Brain pericyte (primary cell): ENCODE data around the gene WIZ.
"Not testable (repeated sequence)": the region's sequence is repeated elsewhere in the genome, so short reads cannot be mapped to it uniquely, and the experiment has no call there.

ENCODE experiments used
- DNase-seq: peaks from one replicate; pipeline ENCODE4 v3.0.0-alpha.2; 2012; ENCODE audit warnings: low read depth, low spot score

Gene WIZ

GRCh38 chr19:15428956-15429824, 20.6 kb downstream of the WIZ start:
- no peak for DNase-seq

DNA sequence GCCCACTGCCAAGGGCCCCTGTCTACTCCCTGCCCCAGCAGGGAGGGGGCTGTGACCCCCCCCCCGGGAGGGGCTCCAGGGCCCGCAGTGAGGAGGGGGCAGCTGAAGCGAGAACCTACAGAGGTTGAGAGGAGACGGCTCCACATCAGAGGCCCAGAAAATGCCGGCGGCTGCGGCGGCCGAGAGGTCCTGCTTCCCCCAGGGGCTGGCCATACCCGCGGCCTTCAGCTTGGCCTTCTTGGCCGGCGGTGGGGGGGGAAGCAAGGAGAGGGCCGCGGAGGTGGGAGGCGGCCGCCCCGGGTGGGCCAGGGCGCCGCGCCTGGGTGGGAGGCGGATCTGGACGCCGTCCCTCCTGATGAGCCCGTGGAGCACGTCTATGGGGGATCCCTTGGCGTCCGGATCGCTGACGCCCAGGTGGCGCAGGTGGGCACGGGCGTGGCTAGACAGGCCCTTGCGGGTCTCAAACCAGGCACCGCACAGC, 21.7 kb downstream of the WIZ start:
- no peak for DNase-seq

- no peak for DNase-seq
Observed at GRCh38 chr19:15427350-15427700, 22.4 kb downstream of the WIZ start.

GRCh38 chr19:15426485-15427349, 23.0 kb downstream of the WIZ start:
- DNase-seq, result no peak

DNA sequence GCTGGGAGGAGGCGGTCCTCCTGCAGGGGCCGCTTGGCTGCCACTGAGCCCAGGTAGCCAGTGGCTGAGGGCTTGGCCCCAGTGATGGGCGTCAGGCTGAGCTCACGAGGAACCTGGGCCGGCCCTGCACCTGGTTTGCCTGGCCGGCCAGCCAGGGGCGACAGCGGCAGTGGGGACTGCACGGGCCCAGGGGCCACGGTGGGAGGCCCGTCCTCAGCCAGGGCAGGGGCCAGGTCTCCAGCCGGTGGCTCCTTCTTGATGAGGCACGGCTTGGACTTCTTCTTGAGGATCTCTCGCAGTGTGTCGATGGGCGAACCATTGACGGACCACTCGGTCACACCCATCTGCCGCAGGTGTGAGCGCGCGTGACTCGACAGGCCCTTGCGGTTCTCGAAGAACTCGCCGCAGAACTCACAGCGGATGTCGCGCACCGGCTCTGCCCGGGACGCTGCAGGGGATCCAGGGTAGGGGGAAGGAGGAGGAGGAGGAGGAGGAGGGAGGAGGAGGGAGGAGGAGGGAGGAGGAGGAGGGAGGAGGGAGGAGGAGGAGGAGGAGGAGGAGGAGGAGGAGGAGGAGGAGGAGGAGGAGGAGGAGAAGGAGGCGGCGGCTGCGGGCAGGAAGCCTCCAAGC, 24.3 kb downstream of the WIZ start:
- DNase-seq, result no peak

DNA sequence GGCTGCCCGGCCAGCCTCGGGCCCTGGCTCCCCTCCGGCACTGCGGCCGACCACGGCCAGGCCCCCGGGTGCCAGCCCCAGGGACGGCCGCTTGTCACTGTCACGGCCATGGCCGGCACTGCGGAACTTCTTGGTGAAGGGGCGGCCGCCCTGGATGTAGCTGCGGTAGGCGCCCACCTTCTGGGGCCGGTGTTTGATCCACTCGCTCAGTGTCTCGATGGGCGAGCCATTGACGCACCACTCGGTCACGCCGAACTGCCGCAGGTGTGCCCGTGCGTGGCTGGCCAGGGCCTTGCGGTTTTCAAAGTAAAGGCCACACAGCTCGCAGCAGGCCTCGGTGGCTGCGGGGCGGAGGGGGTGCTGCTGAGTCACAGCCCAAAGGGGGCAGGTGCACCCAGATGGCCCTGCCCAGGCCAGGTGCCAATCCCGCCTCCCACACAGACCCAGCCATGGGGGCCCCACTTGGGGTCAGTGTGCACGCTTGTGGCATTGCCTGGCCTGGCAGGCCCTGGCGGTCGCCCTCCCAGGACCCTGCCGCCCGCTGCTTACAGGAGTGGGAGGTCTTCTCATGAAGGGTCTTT, 25.0 kb downstream of the WIZ start:
- DNase-seq, result no peak

- no peak for DNase-seq
Observed at GRCh38 chr19:15424121-15424520, 25.6 kb downstream of the WIZ start.

GRCh38 chr19:15423130-15423529, 26.6 kb downstream of the WIZ start:
- DNase-seq, result no peak

- no peak for DNase-seq
Observed at GRCh38 chr19:15422296-15423075, 27.3 kb downstream of the WIZ start.

GRCh38 chr19:15421721-15422260, 28.0 kb downstream of the WIZ start:
- DNase-seq, result no peak

GRCh38 chr19:15421136-15421695, 28.5 kb downstream of the WIZ start:
- DNase-seq, result no peak

- no peak for DNase-seq
Observed at GRCh38 chr19:15419413-15420025, 30.2 kb downstream of the WIZ start.

DNA sequence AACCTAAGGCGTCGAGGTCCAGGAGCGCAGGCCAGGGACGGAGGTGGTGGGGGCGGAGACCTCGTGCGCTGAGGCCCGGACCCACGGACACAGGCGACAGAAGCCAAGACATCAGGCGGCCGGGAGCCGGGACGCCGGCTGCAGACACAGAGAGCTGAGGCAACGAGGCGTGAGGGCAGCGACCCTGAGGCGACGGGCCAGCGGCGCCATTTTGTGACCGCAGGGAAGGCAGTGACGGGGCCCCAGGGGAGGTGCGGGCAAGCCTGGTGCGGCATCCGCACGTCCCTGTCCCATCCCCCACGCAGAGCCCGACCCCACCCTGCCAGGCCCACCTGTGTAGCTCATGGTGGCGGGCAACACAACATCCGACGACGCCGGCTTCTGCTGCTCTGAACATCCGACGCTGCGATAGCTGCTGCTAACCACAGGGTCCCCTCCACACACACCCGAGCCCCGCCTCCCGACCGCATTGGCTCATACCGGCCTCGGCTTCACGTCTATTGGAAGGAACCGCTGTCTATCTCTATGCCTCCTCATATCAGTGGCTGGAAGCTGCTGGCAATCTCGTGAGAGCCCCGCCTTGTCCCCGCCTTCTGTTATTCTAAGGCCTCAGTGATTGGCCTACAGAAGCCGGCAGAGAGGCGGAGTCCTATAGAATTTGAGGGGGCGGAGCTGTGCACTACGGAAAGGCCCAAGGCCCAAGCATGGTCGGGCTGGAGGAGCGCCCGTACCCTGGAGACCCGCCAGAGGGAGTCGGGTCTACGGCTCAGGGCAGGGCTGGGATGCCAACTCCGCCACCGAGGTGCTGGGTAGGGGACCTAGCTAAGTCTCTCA, 31.0 kb downstream of the WIZ start, which contains the start of gene AKAP8L:
Gene AKAP8L (minus strand): TSS at position 410 of the 834 bp plus-strand sequence. CDS start 65 bp downstream, at position 345.
- peak; percentile 99 for DNase-seq

GRCh38 chr19:15418231-15418578, 31.6 kb downstream of the WIZ start:
- no peak for DNase-seq

DNA sequence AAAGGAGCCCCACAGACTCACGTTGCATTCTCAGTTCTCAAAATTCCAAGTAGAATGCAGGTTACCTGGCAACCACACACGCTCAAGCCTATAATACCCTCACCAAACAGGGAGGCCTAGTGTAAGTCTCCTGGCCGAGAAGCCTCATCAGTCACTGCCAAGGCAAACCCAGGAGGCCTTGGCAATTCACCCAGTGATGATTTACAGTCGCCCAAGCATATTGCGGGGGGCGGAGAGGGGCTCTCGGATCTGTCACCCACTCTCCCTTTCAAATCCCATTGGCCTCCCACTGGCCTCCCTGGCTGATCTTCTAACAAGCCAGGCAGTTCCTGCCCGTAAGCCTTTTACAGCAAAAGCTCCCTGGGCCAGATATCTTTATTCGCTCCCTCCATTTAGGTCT, 32.1 kb downstream of the WIZ start:
- no peak for DNase-seq

GRCh38 chr19:15412832-15413231, 36.9 kb downstream of the WIZ start:
- no peak for DNase-seq

DNA sequence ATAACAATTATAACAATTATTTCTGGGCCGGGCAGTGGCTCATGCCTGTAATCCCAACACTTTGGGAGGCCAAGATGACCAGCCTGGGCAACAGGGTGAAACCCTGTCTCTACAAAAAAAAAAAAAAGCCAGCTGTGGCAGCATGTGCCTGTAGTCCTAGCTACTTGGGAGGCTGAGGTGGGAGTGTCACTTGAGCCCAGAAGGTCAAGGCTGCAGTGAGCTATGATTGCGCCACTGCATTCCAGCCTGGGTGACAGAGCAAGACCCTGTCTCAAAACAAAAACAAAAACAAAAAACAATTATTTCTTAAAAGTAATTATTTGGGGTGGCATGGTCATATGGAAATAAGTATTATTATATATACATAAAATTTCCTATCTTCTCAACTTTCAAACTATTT, 38.4 kb downstream of the WIZ start:
- not testable (repeated sequence) for DNase-seq

DNA sequence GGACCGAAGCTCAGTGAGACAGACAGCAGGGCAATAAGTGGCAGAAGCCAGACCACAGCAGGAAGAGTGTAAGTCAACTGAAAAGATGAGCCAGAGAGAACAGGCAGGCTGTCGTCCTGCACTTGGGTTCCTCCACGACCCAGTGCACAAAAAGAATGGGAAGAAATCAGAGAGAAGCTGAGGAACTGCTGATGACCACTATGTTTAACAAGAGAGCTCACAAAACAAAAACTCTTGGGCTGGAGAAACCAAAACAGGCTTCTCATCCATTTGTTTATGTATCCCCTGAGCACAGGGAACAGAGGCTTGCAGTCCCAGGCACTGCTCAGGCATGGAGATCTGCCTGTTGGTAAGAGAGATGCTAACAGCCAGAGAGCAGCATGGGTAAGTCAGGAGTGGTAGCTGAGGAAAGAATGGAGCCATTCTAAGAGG, 45.0 kb downstream of the WIZ start:
- no peak for DNase-seq
